Sigmoid colon (tissue), 7 donors: Measurements from ENCODE around the gene EXOC6B. TPM values are rescaled to one million over a fixed set of nuclear protein-coding genes. Genes with fewer than 3 reads are reported as not detected.

Experiments used
- DNase-seq: peaks from one replicate; pipeline ENCODE4 v3.0.0-alpha.2; 2019
- H3K27ac ChIP-seq, 4 donors: fragments of 200-600 bp; sonication (generic); one replicate each; pipeline ENCODE4 v1.5.1; 2016 to 2019; ENCODE audit warnings: mild to moderate bottlenecking in 1 of 4
- H3K27me3 ChIP-seq, 3 donors: fragments of 200-600 bp; sonication (generic); one replicate each; pipeline ENCODE4 v1.5.1; 2019; ENCODE audit warnings: mild to moderate bottlenecking in 1 of 3
- H3K36me3 ChIP-seq, 4 donors: fragments of 200-600 bp; sonication (generic); one replicate each; pipeline ENCODE4 v1.5.1; 2016 to 2019
- H3K4me1 ChIP-seq, 4 donors: fragments of 200-600 bp; sonication (generic); one replicate each; pipeline ENCODE4 v1.5.1; 2017 to 2019
- H3K4me3 ChIP-seq, 4 donors: fragments of 200-600 bp; sonication (generic); one replicate each; pipeline ENCODE4 v1.5.1; 2017 to 2019; ENCODE audit warnings: mild to moderate bottlenecking in 2 of 4, moderate library complexity in 1 of 4
- H3K9me3 ChIP-seq, 4 donors: fragments of 200-600 bp in 3 of 4; sonication (generic) in 3 of 4; one replicate each; pipeline versions ENCODE4 v1.5.1 to v1.6.1; 2013 to 2019
- CTCF ChIP-seq, 4 experiments: fragments of 450-650 bp in 3 of 4; fragments of 200-600 bp in 1 of 4; IDR thresholded peaks; one replicate each; pipeline ENCODE4 v1.5.1; 2016 to 2019; ENCODE audit warnings: antibody characterized with exemption in 4 of 4, mild to moderate bottlenecking in 3 of 4, moderate library complexity in 2 of 4
- EP300 ChIP-seq, 4 donors: sonication (generic); formaldehyde crosslinking; IDR thresholded peaks; one replicate each; pipeline ENCODE4 v1.6.1; 2017; ENCODE audit warnings: antibody characterized with exemption in 4 of 4
- POLR2A ChIP-seq, 2 donors: fragments of 450-650 bp; IDR thresholded peaks; one replicate each; pipeline ENCODE4 v1.6.1; 2016; ENCODE audit warnings: antibody characterized with exemption in 2 of 2, mild to moderate bottlenecking in 2 of 2, moderate library complexity in 2 of 2
- POLR2AphosphoS5 ChIP-seq, 4 donors: sonication (generic); formaldehyde crosslinking; IDR thresholded peaks; one replicate each; pipeline ENCODE4 v1.6.1; 2017; ENCODE audit warnings: antibody characterized with exemption in 4 of 4
- WGBS, 2 donors: extraction: QIAGEN DNeasy Blood & Tissue Kit; methylation state at CpG; one replicate each; pipeline ENCODE4 v1.1.7; 2013; 5-methylcytosine and 5-hydroxymethylcytosine counted together
- intact Hi-C: fragments of 100-400 bp; cut with DNase I; formaldehyde crosslinking; loops from one replicate; pipeline ENCODE4 v1.15.1; 2023
- polyA plus RNA-seq, 3 donors: library from polyadenylated mRNA; stranded (reverse); fragments of 200-250 nt; gene quantifications; one replicate each; pipeline ENCODE4 v1.2.3, GENCODE V29; 2013
- total RNA-seq, 4 donors: library from RNA; depleted of rRNA; stranded (reverse); fragments of >200 nt; gene quantifications; one replicate each; pipeline ENCODE4 v1.1.0, GENCODE V29; 2016
- donor health status: healthy with polysubstance abuse.
- donor health status: Bipolar disorder and iron deficiency.
- donor health status: healthy.

EXOC6B gene
- total and polyA plus RNA-seq, 7 donors, result 5.0 to 46.1 (median 25.3) TPM

GRCh38 chr2:72140621-72140960 is 685.2 kb downstream of the EXOC6B start:
- intact Hi-C loops, result no loop called here
- no peak for DNase-seq
- no peaks in the 10 kb centered on the region for H3K36me3 ChIP-seq
- peaks cover under 1 to 31% (median 14%) of the 10 kb centered on the region in 3 donors for H3K27me3 ChIP-seq
- TF ChIP-seq POLR2A (IDR thresholded peaks at IDR 0.05) (no peak), POLR2AphosphoS5 (IDR thresholded peaks at IDR 0.05) (no peak), EP300 (IDR thresholded peaks at IDR 0.05) (no peak), CTCF (IDR thresholded peaks at IDR 0.05) (no peak)
- H3K27ac ChIP-seq, result no peak overlapping the region
- no peaks in the 10 kb centered on the region for H3K9me3 ChIP-seq
- no peak overlapping the region for H3K4me3 ChIP-seq
- peaks cover 0 to 34% (median 31%) of the 10 kb centered on the region in 4 donors for H3K4me1 ChIP-seq
- 94 to 97% methylated on average over 4 of the region's 4 CpGs for WGBS, 2 donors

- TF ChIP-seq EP300 (IDR thresholded peaks at IDR 0.05) (no peak), CTCF (IDR thresholded peaks at IDR 0.05) (no peak), POLR2AphosphoS5 (IDR thresholded peaks at IDR 0.05) (no peak), POLR2A (IDR thresholded peaks at IDR 0.05) (no peak)
- Histone ChIP-seq H3K27ac (no peak overlapping the region), H3K27me3 (peaks cover 0 to 25% (median 8%) of the 10 kb centered on the region in 3 donors), H3K9me3 (no peaks in the 10 kb centered on the region), H3K4me1 (peaks cover 0 to 28% (median 25%) of the 10 kb centered on the region in 4 donors), H3K36me3 (no peaks in the 10 kb centered on the region), H3K4me3 (no peak overlapping the region)
- no peak for DNase-seq
- intact Hi-C loops, result no loop called here
- WGBS, 2 donors, result 92 to 93% methylated on average over 14 of the region's 14 CpGs
Observed at GRCh38 chr2:72139874-72140620, 685.8 kb downstream of the EXOC6B start.

- WGBS, 2 donors, result 79 to 89% methylated on average over 8 of the region's 8 CpGs
- Histone ChIP-seq H3K4me1 (peaks cover 0 to 22% (median 20%) of the 10 kb centered on the region in 4 donors), H3K36me3 (no peaks in the 10 kb centered on the region), H3K9me3 (no peaks in the 10 kb centered on the region), H3K27ac (no peak overlapping the region), H3K27me3 (peaks cover 0 to 19% (median 2%) of the 10 kb centered on the region in 3 donors), H3K4me3 (no peak overlapping the region)
- no peak for TF ChIP-seq POLR2AphosphoS5 (IDR thresholded peaks at IDR 0.05)
- intact Hi-C loops, result no loop called here
- no peak for DNase-seq
Observed at GRCh38 chr2:72139471-72139873, 686.4 kb downstream of the EXOC6B start.

- Histone ChIP-seq H3K4me1 (peaks cover 0 to 17% (median 14%) of the 10 kb centered on the region in 4 donors), H3K36me3 (no peaks in the 10 kb centered on the region), H3K4me3 (no peak overlapping the region), H3K27me3 (peaks cover 0 to 14% (median 0%) of the 10 kb centered on the region in 3 donors), H3K27ac (no peak overlapping the region), H3K9me3 (no peaks in the 10 kb centered on the region)
- intact Hi-C loops, result no loop called here
- no peak for DNase-seq
- WGBS, 2 donors, result 43 to 76% methylated on average over 14 of the region's 14 CpGs
- TF ChIP-seq POLR2AphosphoS5 (IDR thresholded peaks at IDR 0.05), result no peak
- TF ChIP-seq CTCF (IDR thresholded peaks at IDR 0.05), result no peak
- TF ChIP-seq POLR2A (IDR thresholded peaks at IDR 0.05), result no peak
- TF ChIP-seq EP300 (IDR thresholded peaks at IDR 0.05), result no peak
Observed at GRCh38 chr2:72138921-72139381, 686.9 kb downstream of the EXOC6B start.

GRCh38 chr2:72138011-72138881 is 687.6 kb downstream of the EXOC6B start:
- WGBS, 2 donors, result 32 to 70% methylated on average over 24 of the region's 24 CpGs
- no peaks in the 10 kb centered on the region for H3K36me3 ChIP-seq
- TF ChIP-seq POLR2A (IDR thresholded peaks at IDR 0.05) (no peak), EP300 (IDR thresholded peaks at IDR 0.05) (no peak), CTCF (IDR thresholded peaks at IDR 0.05) (no peak), POLR2AphosphoS5 (IDR thresholded peaks at IDR 0.05) (no peak)
- H3K27me3 ChIP-seq, result peaks cover 0 to 7% (median 0%) of the 10 kb centered on the region in 3 donors
- H3K4me1 ChIP-seq, result peaks cover 0 to 10% (median 7%) of the 10 kb centered on the region in 4 donors
- no peaks in the 10 kb centered on the region for H3K9me3 ChIP-seq
- no peak overlapping the region for H3K27ac ChIP-seq
- no peak overlapping the region for H3K4me3 ChIP-seq
- intact Hi-C loops, result no loop called here
- DNase-seq, result peak; percentile 55
